Stimulated activated CD4-positive, alpha-beta T cell treated with anti-CD3 and anti-CD28 coated beads, Interleukin-2, amount 100 ng/mL, for 48 hours (primary cell): ENCODE data around the gene PKD2L1.
"Not testable (repeated sequence)": the region's sequence is repeated elsewhere in the genome, so short reads cannot be mapped to it uniquely, and the experiment has no call there.

ENCODE experiments used
- DNase-seq, 2 donors: peaks; one replicate each; pipeline ENCODE4 v3.0.0-alpha.2; 2020

PKD2L1 gene

GRCh38 chr10:100333661-100334440 lies 3.8 kb upstream of the PKD2L1 start:
- no peak for DNase-seq

- DNase-seq = no peak
Observed at GRCh38 chr10:100333106-100333505, 3.1 kb upstream of the PKD2L1 start.

- DNase-seq = no peak
Observed at GRCh38 chr10:100328198-100328597, 1.8 kb downstream of the PKD2L1 start.

GRCh38 chr10:100327718-100328009 lies 2.4 kb downstream of the PKD2L1 start:
- DNase-seq = no peak

- DNase-seq = no peak
Observed at GRCh38 chr10:100327007-100327717, 2.9 kb downstream of the PKD2L1 start.

- no peak for DNase-seq
Observed at GRCh38 chr10:100325158-100325557, 4.9 kb downstream of the PKD2L1 start.

- no peak for DNase-seq
Observed at GRCh38 chr10:100319707-100320402, 10.2 kb downstream of the PKD2L1 start.

GRCh38 chr10:100318207-100318606 lies 11.8 kb downstream of the PKD2L1 start:
- no peak for DNase-seq

- DNase-seq = no peak
Observed at GRCh38 chr10:100315615-100316014, 14.4 kb downstream of the PKD2L1 start.

- no peak for DNase-seq
Observed at GRCh38 chr10:100311298-100311697, 18.7 kb downstream of the PKD2L1 start.

GRCh38 chr10:100307684-100308083 lies 22.3 kb downstream of the PKD2L1 start:
- DNase-seq = no peak

GRCh38 chr10:100306861-100307260 lies 23.2 kb downstream of the PKD2L1 start:
- no peak for DNase-seq

- no peak for DNase-seq
Observed at GRCh38 chr10:100304414-100304813, 25.6 kb downstream of the PKD2L1 start.

- no peak for DNase-seq
Observed at GRCh38 chr10:100303724-100304319, 26.2 kb downstream of the PKD2L1 start.

- DNase-seq = not testable (repeated sequence)
Observed at GRCh38 chr10:100301123-100301522, 28.9 kb downstream of the PKD2L1 start.

- DNase-seq = no peak
Observed at GRCh38 chr10:100297242-100297641, 32.8 kb downstream of the PKD2L1 start.

GRCh38 chr10:100293066-100293465 lies 37.0 kb downstream of the PKD2L1 start:
- no peak for DNase-seq

- DNase-seq = not testable (repeated sequence)
Observed at GRCh38 chr10:100292300-100292699, 37.7 kb downstream of the PKD2L1 start.

- DNase-seq = no peak
Observed at GRCh38 chr10:100291356-100291755, 38.7 kb downstream of the PKD2L1 start.

- DNase-seq = no peak
Observed at GRCh38 chr10:100289641-100290040, 40.4 kb downstream of the PKD2L1 start.

GRCh38 chr10:100288196-100288595 lies 41.8 kb downstream of the PKD2L1 start:
- no peak for DNase-seq

- no peak for DNase-seq
Observed at GRCh38 chr10:100287756-100288155, 42.3 kb downstream of the PKD2L1 start.
